Measurements from ENCODE around the gene PCK2.
"Not testable (repeated sequence)": the region's sequence is repeated elsewhere in the genome, so short reads cannot be mapped to it uniquely, and the experiment has no call there.

- not testable (repeated sequence) for TF ChIP-seq CTCF (conservative IDR thresholded peaks at IDR 0.05; ENCODE audit: low read length); EZH2phosphoT487 (IDR thresholded peaks at IDR 0.05; ENCODE audit: borderline replicate concordance)
Measured at GRCh38 chr14:24105609-24106239, 11.6 kb downstream of the PCK2 start.

Measured in Loucy (cell line).